Mammary epithelial cell (primary cell): ENCODE measurements around the gene OR2H1.

ENCODE experiments used
- CTCF ChIP-seq, 2 donors: IDR thresholded peaks in 1 of 2; conservative IDR thresholded peaks in 1 of 2; 2 replicates each; pipeline ENCODE4 v1.5.1; 2011 to 2012; ENCODE audit warnings: inconsistent platforms in 2 of 2, low read length in 2 of 2, mild to moderate bottlenecking in 2 of 2, control low read depth in 1 of 2, low read depth in 1 of 2; ENCODE audit not compliant: insufficient read depth in 1 of 2; ENCODE audit errors: extremely low read depth in 1 of 2
- EZH2 ChIP-seq: IDR thresholded peaks from 2 replicates; pipeline ENCODE4 v1.6.1; 2012; ENCODE audit warnings: low read length, inconsistent platforms, borderline replicate concordance

- TF ChIP-seq CTCF (conservative IDR thresholded peaks at IDR 0.05 in 1 of 2, IDR thresholded peaks at IDR 0.05 in 1 of 2; ENCODE audit: extremely low read depth in 1 of 2, insufficient read depth in 1 of 2, low read depth in 1 of 2, low read length in 2 of 2) (no peak), EZH2 (no peak)
These were observed 9.3 kb upstream of the OR2H1 start for GRCh38 chr6:29447670-29448069.
